ENCODE results near the gene MYLK4.

The MYLK4 gene

DNA sequence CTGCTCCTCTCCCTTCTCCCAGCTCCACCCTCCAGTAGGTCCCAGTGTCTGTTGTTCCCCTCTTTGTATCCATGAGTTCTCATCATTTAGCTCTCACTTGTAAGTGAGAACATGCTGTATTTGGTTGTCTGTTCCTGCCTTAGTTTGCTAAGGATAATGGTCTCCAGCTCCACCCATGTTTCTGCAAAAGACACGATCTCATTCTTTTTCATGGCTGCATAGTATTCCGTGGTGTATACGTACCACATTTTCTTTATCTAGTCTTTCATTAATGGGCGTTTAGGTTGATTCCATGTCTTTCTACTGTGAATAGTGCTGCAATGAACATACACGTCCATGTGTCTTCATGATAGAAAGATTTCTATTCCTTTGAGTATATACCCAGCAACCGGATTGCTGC, 136.6 kb downstream of the MYLK4 start:
- no peak for FAIRE-seq
- DNase-seq (ENCODE audit: extremely low spot score, insufficient read length, low read depth), result no peak

Data from GM18507 (cell line).